Upper lobe of left lung (tissue), 6 donors: ENCODE measurements around the gene NR5A1. TPM values are rescaled to one million over a fixed set of nuclear protein-coding genes. Genes with fewer than 3 reads are reported as not detected.

Experiments used
- ATAC-seq, 2 donors: fragments of 200-7000 bp; cut with Tn5 transposase; one replicate each; pipeline ENCODE4 v1.9.1; 2022; ENCODE audit warnings: mild to moderate bottlenecking in 2 of 2, moderate library complexity in 2 of 2; ENCODE audit not compliant: low FRiP score in 2 of 2
- DNase-seq, 2 donors: peaks; one replicate each; pipeline ENCODE4 v3.0.0-alpha.2; 2019 to 2020
- H3K27ac ChIP-seq, 4 donors: fragments of 200-600 bp; sonication (generic); one replicate each; pipeline ENCODE4 v1.5.1; 2016 to 2019
- H3K27me3 ChIP-seq, 4 donors: fragments of 200-600 bp; sonication (generic); one replicate each; pipeline ENCODE4 v1.5.1; 2017 to 2019
- H3K36me3 ChIP-seq, 4 donors: fragments of 200-600 bp; sonication (generic); one replicate each; pipeline ENCODE4 v1.5.1; 2016 to 2019
- H3K4me1 ChIP-seq, 4 donors: fragments of 200-600 bp; sonication (generic); one replicate each; pipeline ENCODE4 v1.5.1; 2018 to 2019
- H3K4me3 ChIP-seq, 4 donors: fragments of 200-600 bp; sonication (generic); one replicate each; pipeline ENCODE4 v1.5.1; 2017 to 2019; ENCODE audit warnings: mild to moderate bottlenecking in 2 of 4, moderate library complexity in 1 of 4
- H3K9me3 ChIP-seq, 4 donors: fragments of 200-600 bp; sonication (generic); one replicate each; pipeline ENCODE4 v1.5.1; 2018 to 2019
- EP300 ChIP-seq, 4 donors: sonication (generic); formaldehyde crosslinking; IDR thresholded peaks; one replicate each; pipeline ENCODE4 v1.5.1; 2017; ENCODE audit warnings: antibody characterized with exemption in 4 of 4, control low read depth in 2 of 4
- POLR2A ChIP-seq, 4 donors: fragments of 450-650 bp; IDR thresholded peaks; one replicate each; pipeline ENCODE4 v1.5.1; 2016 to 2017; ENCODE audit warnings: antibody characterized with exemption in 4 of 4, mild to moderate bottlenecking in 2 of 4
- POLR2AphosphoS5 ChIP-seq, 2 donors: sonication (generic); formaldehyde crosslinking; IDR thresholded peaks; one replicate each; pipeline ENCODE4 v1.5.1; 2017; ENCODE audit warnings: antibody characterized with exemption in 2 of 2
- WGBS, 2 donors: methylation state at CpG; one replicate each; pipeline ENCODE4 v1.1.5; 2017 to 2018; 5-methylcytosine and 5-hydroxymethylcytosine counted together
- total RNA-seq, 6 donors: library from RNA; depleted of rRNA in 4 of 6; stranded (reverse); fragments of >200 nt in 4 of 6; gene quantifications; one replicate each; pipeline versions ENCODE4 v1.1.0 to v1.2.1, GENCODE V29; 2016 to 2021
- TF ChIP-seq, protein P1 (sequence below), 6 experiments: fragments of 450-650 bp in 4 of 6; fragments of 200-600 bp in 2 of 6; sonication (generic) in 2 of 6; IDR thresholded peaks; one replicate each; pipeline ENCODE4 v1.5.1; 2016 to 2019; ENCODE audit warnings: antibody characterized with exemption in 6 of 6
- donor health status: DM: no; HTN: no; CAD: no; lungs with moderate emphysema.
- donor health status: DM: no; HTN: yes; CAD: no; lungs with severe emphysema.

Gene NR5A1
- total RNA-seq = under 1 TPM in 2 of 6 donors, not detected in 4; 0.30 to 0.49 TPM

DNA sequence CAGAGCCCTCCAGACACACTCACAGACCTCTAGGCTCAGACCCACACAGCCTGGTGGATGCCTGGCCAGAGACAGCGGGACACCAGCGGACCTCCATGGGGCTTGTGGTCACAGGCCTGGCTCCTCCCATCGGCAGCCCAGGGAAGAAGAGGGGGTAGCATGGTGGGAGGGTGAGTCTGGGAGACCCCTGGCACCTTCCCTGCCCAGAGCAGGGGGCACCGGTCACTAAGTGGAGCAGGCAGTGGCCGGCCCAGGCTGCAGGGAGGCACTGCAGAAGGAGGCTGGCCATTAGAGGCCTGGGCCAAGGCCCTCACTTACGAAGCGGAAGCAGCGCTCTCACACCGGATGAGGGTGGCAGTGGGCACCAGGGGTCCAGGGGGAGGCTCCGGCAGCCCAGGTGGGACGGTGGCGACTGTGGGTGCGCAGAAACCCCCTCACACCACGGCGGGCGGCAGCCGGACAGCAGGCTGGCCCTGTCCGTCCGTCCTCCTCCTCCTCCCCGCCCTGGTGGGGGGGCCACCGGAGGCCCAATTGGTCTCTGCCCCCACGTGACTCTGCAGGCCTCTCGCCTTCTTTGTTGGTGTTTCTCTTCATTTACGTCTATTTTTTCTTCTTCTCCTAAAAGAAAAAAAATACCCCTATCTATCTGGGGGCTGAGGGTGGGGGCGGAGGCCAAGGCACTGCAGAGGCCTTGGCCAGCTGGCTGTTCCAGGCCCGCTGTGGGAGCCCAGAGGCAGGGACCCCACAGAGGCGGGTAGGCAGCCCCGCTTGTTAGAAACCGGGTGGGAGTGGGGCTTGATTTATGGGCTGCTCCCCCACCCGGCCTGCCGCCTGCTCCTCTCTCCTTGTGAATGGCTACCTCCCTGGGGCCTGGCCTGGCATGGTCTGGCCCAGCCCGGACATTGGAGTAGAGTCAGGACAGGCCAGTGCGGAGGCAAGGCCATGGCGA, at the start of gene NR5A1:
NR5A1 (minus strand) TSS at position 469 of the 949 bp plus-strand sequence. CDS start 4,004 bp downstream, outside the sequence.
- DNase-seq (peak in 1 of 2 donors; percentile 73), ATAC-seq (no peak)
- 94 to 97% methylated on average over 31 to 34 of the region's 34 CpGs for WGBS, 2 donors
- Histone ChIP-seq H3K9me3 (no peaks in the 10 kb centered on the region), H3K4me3 (no peak within 1 kb of the TSS), H3K27ac (no peak within 1 kb of the TSS), H3K36me3 (no peaks in the 10 kb centered on the region), H3K27me3 (peaks cover 0 to 36% (median 24%) of the 10 kb centered on the region in 4 donors), H3K4me1 (peaks cover 13 to 32% (median 20%) of the 10 kb centered on the region in 4 donors)
- no peak for TF ChIP-seq POLR2A (IDR thresholded peaks at IDR 0.05)
- no peak for TF ChIP-seq EP300 (IDR thresholded peaks at IDR 0.05)
- TF ChIP-seq, protein P1, sequence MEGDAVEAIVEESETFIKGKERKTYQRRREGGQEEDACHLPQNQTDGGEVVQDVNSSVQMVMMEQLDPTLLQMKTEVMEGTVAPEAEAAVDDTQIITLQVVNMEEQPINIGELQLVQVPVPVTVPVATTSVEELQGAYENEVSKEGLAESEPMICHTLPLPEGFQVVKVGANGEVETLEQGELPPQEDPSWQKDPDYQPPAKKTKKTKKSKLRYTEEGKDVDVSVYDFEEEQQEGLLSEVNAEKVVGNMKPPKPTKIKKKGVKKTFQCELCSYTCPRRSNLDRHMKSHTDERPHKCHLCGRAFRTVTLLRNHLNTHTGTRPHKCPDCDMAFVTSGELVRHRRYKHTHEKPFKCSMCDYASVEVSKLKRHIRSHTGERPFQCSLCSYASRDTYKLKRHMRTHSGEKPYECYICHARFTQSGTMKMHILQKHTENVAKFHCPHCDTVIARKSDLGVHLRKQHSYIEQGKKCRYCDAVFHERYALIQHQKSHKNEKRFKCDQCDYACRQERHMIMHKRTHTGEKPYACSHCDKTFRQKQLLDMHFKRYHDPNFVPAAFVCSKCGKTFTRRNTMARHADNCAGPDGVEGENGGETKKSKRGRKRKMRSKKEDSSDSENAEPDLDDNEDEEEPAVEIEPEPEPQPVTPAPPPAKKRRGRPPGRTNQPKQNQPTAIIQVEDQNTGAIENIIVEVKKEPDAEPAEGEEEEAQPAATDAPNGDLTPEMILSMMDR (IDR thresholded peaks at IDR 0.05) = no peak
- TF ChIP-seq POLR2AphosphoS5 (IDR thresholded peaks at IDR 0.05) = no peak

DNA sequence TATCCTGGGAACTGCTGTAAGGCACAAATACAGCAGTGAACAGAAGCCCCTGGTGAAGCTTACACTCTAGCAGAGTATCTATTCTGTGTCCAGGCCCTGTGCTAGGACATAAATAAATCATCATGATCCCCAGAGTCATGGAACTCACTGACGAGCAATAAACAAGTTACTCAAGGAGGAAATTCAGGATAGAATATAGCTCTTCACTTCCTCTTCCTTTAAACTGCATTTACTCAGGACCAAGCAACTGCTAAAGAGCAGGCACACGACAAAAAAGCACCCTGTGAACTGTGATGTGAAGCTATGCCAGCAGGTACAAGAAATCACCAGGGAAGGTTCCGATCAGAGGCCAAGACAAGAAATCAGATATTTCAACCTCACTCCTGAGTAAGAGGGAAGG, 47.8 kb upstream of the NR5A1 start:
- no peak overlapping the region for H3K27ac ChIP-seq
- WGBS, 2 donors = 50 to 62% methylated on average over 3 of the region's 3 CpGs
- no peaks in the 10 kb centered on the region for H3K27me3 ChIP-seq
- DNase-seq = no peak
- no peaks in the 10 kb centered on the region for H3K36me3 ChIP-seq
- peaks cover 0 to 6% (median 2%) of the 10 kb centered on the region in 4 donors for H3K4me1 ChIP-seq
- no peak for ATAC-seq
- H3K4me3 ChIP-seq = no peak overlapping the region
- TF ChIP-seq POLR2AphosphoS5 (IDR thresholded peaks at IDR 0.05) (no peak), POLR2A (IDR thresholded peaks at IDR 0.05) (no peak), EP300 (IDR thresholded peaks at IDR 0.05) (no peak)
- TF ChIP-seq, protein P1 (IDR thresholded peaks at IDR 0.05) = no peak
- H3K9me3 ChIP-seq = no peaks in the 10 kb centered on the region

DNA sequence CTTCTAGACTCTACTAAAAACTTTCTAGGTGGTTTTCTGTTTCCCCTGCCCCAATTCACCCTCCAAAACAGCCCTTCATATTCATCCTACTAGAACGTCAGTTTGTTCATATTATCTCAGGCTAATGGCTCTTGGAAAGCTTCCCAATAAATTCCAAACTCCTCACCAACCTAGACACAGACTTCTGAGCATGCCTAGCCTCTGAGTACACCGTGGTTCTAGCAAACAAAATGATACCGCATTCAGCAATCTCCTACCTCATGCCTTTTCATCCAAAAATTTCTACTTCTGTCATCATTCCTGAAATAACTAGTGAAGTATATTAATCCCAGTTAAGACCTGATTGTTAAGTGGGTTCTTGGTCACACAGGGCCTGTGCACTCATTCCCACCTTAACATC, 46.5 kb upstream of the NR5A1 start:
- TF ChIP-seq EP300 (IDR thresholded peaks at IDR 0.05) (no peak), POLR2AphosphoS5 (IDR thresholded peaks at IDR 0.05) (no peak), POLR2A (IDR thresholded peaks at IDR 0.05) (no peak)
- TF ChIP-seq, protein P1 (IDR thresholded peaks at IDR 0.05) = no peak

DNA sequence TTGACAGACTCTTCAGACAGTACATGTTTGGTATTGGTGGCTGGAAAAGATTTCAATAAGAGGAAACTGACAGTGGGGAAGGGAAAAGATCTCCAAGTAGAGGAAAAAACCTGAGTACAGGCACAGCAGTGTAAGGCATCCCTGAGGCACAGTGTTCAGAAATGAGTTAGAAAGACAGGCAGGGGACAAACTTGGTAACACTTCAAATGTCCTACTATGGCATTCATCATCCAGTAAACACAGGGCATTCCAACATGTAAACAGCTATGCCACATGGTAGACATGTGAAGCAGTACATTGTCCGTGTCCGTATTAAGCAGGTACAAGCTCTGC, 45.0 kb upstream of the NR5A1 start:
- no peaks in the 10 kb centered on the region for H3K36me3 ChIP-seq
- H3K27ac ChIP-seq = no peak overlapping the region
- H3K9me3 ChIP-seq = no peaks in the 10 kb centered on the region
- no peak overlapping the region for H3K4me3 ChIP-seq
- H3K27me3 ChIP-seq = no peaks in the 10 kb centered on the region
- DNase-seq (no peak), ATAC-seq (no peak)
- peaks cover 0 to 6% (median 2%) of the 10 kb centered on the region in 4 donors for H3K4me1 ChIP-seq
- WGBS, 2 donors = 93 to 95% methylated on average over 2 of the region's 2 CpGs
- TF ChIP-seq POLR2AphosphoS5 (IDR thresholded peaks at IDR 0.05) (no peak), POLR2A (IDR thresholded peaks at IDR 0.05) (no peak), EP300 (IDR thresholded peaks at IDR 0.05) (no peak)
- TF ChIP-seq, protein P1 (IDR thresholded peaks at IDR 0.05) = no peak

More for the DNA sequence above, 46.5 kb upstream of the NR5A1 start:
- ATAC-seq (no peak), DNase-seq (no peak)
- Histone ChIP-seq H3K36me3 (no peaks in the 10 kb centered on the region), H3K4me3 (no peak overlapping the region), H3K27ac (no peak overlapping the region), H3K4me1 (peaks cover 0 to 6% (median 2%) of the 10 kb centered on the region in 4 donors), H3K27me3 (no peaks in the 10 kb centered on the region), H3K9me3 (no peaks in the 10 kb centered on the region)
- 53 to 63% methylated on average over 3 of the region's 3 CpGs for WGBS, 2 donors
